GM18873 (cell line): Measurements from ENCODE around the gene ABI3BP.

ENCODE experiments used
- ATAC-seq: cut with Tn5 transposase; IDR thresholded peaks from one replicate; pipeline ENCODE4 v1.9.1; 2021; ENCODE audit warnings: mild to moderate bottlenecking, moderate library complexity, moderate number of reproducible peaks; ENCODE audit not compliant: unreplicated experiment, low FRiP score

Gene ABI3BP

DNA sequence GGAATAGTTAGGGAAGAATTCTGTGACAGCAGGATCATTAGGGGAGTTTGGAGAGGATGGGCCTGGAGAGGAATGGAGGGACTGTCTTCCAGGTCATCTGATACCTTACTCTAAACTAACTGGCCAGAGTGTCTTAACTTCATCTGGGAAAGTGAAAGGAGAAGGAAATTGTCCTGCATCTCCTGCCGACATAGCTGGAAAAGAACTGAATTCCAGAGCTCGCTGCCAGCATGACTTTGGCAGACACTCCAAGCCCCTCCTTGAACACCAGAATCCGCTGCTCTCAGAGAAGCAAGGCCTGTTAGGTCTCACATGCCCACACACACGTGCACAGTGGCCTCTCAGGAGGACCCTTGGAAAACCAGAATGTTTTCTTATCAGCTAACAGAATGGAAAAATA lies 10.5 kb downstream of the ABI3BP start:
- ATAC-seq, result no peak

- no peak for ATAC-seq
These were observed 11.9 kb downstream of the ABI3BP start for GRCh38 chr3:100981164-100981911.

DNA sequence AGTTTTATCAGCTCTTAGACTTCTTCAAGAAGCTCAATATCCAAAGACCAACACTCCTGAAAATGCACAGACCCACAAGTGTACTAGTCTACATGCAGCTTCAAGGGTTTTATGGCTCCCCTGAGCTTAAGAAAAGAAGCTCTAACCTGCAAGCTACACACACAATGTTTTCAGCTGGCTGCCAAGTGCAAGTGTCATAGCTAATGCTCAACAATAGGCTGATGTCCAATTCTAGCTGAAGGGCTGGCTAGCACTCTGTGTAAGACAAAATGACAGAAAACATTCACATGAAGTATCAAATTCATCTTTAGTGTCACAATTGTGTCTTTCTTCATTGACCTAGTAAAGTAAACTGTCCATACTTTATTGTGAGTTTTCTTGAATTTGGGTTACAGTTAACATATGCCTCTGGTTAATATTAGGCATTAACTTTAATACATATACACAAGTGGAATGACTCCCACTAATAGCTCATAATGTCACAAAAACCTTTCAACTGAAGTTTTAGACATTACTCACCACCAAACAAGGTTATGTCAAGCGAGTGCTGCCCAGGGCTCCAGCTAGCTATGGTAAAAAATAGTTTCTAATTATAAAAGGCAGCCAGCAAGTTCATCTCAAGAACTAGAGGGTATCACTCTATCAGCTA lies 15.1 kb downstream of the ABI3BP start:
- ATAC-seq, result no peak

- ATAC-seq, result no peak
These were observed 16.6 kb downstream of the ABI3BP start for GRCh38 chr3:100976611-100977010.

DNA sequence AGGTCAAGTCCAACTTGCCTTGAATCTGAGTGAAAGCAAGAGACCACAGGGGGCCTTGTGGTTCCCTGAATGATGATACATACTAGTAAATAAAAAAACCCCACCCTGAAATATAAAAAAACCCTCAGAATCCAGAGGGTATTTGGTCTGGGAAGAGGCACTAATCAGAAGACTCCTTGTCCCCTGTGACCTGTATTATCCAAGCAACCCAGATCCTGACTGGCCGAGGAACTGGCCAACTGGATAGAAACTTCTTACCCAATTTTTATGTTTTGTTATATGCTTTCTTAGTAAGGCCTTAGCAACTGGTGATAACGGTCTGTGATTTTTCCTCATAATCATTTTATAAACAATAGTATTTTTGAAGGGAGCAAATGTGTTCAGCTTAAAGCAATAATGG lies 17.5 kb downstream of the ABI3BP start:
- no peak for ATAC-seq

DNA sequence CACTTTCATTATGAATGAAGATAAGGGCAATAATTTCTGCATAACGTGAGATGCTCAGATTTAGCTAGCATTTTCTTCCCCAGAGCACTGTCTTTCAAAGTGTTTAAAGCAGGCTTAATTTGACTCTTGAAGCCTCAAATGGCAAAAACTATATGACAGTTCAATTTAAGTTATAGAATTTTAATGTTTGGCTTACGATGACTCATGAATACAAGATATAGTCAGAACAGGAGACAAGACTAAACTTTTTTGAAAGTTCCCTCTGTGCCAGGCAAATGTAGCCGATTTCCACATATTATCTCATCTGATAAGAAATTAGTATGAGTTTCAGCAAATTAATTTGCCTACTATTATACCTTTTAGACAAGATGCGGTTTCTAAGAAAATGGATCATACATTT lies 19.6 kb downstream of the ABI3BP start:
- ATAC-seq, result no peak

- no peak for ATAC-seq
These were observed 20.4 kb downstream of the ABI3BP start for GRCh38 chr3:100972867-100973266.

- no peak for ATAC-seq
These were observed 20.8 kb downstream of the ABI3BP start for GRCh38 chr3:100972301-100972844.

GRCh38 chr3:100971798-100972197 lies 21.4 kb downstream of the ABI3BP start:
- no peak for ATAC-seq

DNA sequence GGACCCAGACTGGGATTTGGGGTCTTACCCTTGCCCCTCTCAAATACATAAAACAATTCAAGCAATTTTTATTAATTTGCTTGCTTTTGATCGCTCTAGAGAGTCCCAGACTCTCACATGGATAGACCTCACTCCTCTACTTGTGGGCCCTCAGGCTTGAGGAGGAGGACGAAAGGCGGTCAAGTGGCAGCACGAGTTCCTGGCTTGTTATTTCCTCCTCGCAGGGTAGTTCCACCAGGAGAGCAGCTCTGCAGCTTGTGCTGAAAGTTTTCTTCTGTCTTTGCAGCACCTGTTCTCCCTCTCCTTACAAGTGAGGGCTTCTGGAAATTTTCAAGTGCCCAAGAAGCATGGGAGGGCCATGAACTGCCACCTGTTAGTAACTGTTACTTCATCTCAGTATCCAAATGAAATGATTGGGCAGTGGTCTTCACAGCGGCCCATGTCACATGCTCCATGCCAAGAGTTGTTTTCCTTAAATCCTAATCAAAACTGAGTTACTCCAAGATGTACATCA lies 22.7 kb downstream of the ABI3BP start:
- no peak for ATAC-seq

DNA sequence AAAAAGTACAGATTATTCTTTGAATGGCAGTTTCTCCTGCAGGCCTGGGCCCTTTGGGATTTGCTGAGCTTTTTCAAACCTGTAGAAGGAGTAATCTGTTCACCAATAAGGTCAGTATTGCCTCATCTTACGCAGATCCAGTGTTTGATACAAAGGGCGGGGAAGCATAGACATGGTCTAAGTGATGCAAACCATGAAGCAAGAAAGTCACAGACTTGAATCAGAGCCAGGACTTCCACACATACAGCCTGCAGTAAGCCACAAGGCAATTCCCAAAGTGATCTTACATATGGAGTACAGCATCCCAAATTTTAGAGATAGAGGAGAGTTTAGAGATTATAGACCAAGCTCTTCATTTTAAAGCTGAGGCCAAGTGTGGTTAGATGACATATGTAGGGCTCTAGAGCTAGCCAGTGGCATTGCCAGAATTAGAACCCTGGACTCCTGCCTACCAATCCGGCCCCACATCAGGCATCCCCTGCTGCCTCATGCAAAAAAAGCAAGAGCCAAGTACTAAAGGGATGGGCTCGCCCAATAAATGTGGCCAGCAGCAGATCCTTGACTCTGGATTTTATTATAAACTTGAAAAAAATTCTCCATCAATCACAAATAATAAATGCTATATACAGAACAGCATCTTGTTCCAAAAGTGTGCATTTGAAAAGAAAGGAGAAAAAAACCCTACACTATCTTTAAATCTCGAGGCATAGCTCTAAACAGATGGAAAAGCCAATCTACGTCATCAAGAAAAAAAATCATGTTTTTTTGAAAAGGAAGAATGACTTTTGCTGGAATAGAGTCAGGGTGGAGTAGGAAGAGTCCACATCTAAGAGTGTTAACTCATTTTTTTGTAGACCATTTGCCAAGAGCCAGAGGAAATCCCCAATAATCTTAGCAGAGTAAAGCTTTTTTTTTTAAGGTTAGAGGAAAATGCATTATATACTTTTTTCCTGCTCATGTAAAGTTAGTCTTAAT lies 24.0 kb downstream of the ABI3BP start:
- no peak for ATAC-seq

- no peak for ATAC-seq
These were observed 26.4 kb downstream of the ABI3BP start for GRCh38 chr3:100966807-100967206.

DNA sequence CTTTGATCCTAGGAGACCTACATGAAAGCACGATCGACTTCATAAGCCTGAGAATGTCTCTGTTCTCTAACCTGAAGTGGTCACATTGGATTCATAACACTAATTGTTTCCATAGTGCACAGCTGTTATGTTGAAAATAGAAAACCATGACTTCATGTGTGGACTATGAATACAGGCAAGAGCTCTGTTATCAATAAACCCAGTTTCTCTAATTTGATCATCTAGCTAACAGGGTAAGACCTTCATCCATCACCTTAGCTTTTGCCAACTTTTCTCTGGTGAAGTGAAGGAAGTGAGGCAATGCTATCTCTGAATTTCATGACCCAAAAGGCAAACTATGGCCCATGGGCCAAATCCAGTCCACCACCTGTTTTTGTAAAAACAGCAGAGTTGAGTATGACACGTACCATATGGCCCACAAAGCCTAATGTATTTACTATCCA lies 27.2 kb downstream of the ABI3BP start:
- no peak for ATAC-seq

GRCh38 chr3:100963041-100963440 lies 30.2 kb downstream of the ABI3BP start:
- ATAC-seq, result no peak

DNA sequence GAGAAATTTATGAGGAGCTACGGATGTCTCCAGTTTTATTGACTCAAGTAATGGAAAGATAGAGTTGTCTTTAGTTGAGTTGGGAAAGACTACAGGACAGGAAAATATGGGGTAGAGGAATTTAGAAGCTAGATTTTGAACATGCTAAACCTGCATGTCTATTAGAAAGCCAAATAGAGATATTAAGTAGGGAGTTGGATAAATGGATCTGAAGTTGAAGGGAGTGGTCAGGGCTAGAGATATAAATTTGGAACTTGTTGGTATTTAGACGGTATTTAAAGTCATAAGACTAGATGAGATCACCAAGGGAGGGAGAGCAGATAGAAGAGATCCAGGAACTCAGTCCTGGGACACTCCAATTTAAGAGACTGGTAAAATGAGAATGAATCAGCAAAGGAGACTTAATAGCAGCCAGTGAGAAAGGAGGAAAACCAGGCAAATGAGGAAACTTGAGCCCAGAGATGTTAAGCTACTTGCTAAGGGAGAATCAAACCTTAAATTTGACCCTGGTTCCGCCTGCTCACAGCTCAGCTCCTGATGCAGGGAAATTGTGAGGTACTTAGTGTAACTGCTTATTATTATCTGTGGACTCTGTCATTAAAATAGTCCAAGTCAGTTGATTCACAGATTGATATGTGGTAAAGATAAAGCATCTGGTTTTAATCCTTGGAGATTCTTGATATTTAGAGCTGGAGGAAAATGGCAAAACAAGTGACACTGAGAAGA lies 35.8 kb downstream of the ABI3BP start:
- no peak for ATAC-seq

DNA sequence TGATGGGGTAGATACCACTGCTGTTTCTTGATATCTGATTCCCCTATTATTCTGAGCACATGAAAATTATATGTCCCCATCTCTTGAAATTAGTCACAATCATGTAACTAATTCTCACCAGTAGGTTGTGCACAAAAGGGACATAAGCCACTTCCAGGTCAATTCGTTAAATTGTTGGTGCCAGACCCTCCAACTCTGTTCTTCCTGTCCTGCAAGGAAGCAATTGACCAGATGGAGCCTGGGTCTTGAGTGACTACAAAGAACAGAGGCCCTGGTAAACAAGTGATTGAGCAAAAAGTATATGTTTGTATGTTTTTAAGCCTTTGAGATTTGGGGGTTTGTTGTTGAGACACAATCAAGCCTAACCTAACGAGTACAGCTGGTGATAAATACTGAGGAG lies 36.9 kb downstream of the ABI3BP start:
- no peak for ATAC-seq

DNA sequence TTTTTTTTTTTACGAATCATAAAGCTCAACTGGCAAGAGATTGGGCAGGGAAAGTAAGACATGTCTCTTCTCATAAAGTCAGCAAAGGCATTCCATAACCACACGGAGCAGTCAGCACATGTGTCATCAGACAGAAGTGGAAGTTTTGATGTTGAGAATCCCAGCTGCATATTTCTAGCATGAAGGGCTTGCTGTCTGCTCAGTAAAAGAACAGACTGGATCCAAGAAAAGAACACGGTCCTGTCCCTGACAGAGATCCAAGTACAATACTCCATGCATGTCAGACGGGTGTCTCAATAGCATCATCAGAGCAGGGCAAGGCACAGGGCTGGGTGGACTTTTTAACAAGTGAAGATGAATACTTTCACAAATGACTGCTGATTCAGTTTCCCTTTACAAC lies 38.2 kb downstream of the ABI3BP start:
- ATAC-seq, result no peak

DNA sequence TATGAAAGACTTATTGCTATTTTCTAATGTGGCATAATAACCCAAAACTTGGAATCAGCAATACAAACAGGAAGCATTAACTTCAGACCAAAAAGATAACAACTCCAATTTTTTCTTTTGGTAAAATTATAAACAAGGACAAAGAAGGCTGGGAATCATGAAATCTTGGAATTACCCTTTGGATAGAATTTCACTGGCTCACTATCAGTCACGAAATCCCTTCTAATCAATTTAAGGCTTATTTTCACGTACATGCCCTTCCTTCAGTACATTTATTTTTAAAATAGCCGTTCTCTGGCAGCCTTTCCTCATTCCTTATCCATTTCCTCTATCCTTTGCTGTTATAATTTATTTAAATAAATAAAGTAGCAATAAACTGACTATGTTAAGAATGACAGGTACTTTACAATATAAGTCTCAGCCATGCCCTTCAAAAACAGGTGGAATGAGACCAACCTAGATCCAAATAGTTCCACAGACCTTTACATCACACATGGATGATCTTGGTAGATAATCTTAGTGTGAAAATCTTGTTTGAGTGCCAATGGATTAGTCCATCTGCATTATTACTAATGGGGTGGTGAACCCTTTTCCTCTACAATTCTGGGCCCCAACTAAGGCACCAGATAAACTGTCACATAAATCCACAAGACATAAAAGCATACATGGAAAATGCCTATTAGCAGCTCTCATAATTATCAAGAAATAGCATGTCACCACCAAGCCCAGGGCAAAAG lies 38.9 kb downstream of the ABI3BP start:
- ATAC-seq, result no peak

GRCh38 chr3:100953103-100953502 lies 40.1 kb downstream of the ABI3BP start:
- ATAC-seq, result no peak
